Measurements from ENCODE around the gene MTCL1.

MTCL1 gene

GRCh38 chr18:8816816-8817215 lies 111.5 kb downstream of the MTCL1 start:
- no peak for DNase-seq

- no peak for DNase-seq
These were observed 113.6 kb downstream of the MTCL1 start for GRCh38 chr18:8818982-8819381.

- no peak for DNase-seq
These were observed 115.2 kb downstream of the MTCL1 start for GRCh38 chr18:8820396-8821082.

- no peak for DNase-seq
These were observed 115.7 kb downstream of the MTCL1 start for GRCh38 chr18:8821083-8821465.

GRCh38 chr18:8821531-8821930 lies 116.2 kb downstream of the MTCL1 start:
- no peak for DNase-seq

- DNase-seq, result no peak
These were observed 117.3 kb downstream of the MTCL1 start for GRCh38 chr18:8822643-8823042.

- DNase-seq, result no peak
These were observed 118.2 kb downstream of the MTCL1 start for GRCh38 chr18:8823530-8823929.

GRCh38 chr18:8824846-8825245 lies 119.5 kb downstream of the MTCL1 start:
- no peak for DNase-seq

- DNase-seq, result no peak
These were observed 119.9 kb downstream of the MTCL1 start for GRCh38 chr18:8825273-8825672.

- DNase-seq, result no peak
These were observed 120.5 kb downstream of the MTCL1 start for GRCh38 chr18:8825729-8826375.

GRCh38 chr18:8826514-8826913 lies 121.2 kb downstream of the MTCL1 start:
- DNase-seq, result no peak

- DNase-seq, result no peak
These were observed 121.6 kb downstream of the MTCL1 start for GRCh38 chr18:8826971-8827370.

- DNase-seq, result no peak
These were observed 122.9 kb downstream of the MTCL1 start for GRCh38 chr18:8828300-8828699.

GRCh38 chr18:8828798-8829197 lies 123.4 kb downstream of the MTCL1 start:
- DNase-seq, result no peak

- no peak for DNase-seq
These were observed 125.0 kb downstream of the MTCL1 start for GRCh38 chr18:8830067-8831060.

GRCh38 chr18:8831112-8831511 lies 125.8 kb downstream of the MTCL1 start:
- DNase-seq, result no peak

GRCh38 chr18:8831531-8831930 lies 126.2 kb downstream of the MTCL1 start:
- no peak for DNase-seq

GRCh38 chr18:8833480-8833879 lies 128.1 kb downstream of the MTCL1 start:
- DNase-seq, result no peak

GRCh38 chr18:8834881-8835280 lies 129.5 kb downstream of the MTCL1 start:
- DNase-seq, result no peak

GRCh38 chr18:8835521-8835953 lies 130.2 kb downstream of the MTCL1 start:
- DNase-seq, result no peak

GRCh38 chr18:8839281-8839680 lies 133.9 kb downstream of the MTCL1 start:
- no peak for DNase-seq

- no peak for DNase-seq
These were observed 136.6 kb downstream of the MTCL1 start for GRCh38 chr18:8841781-8842485.

- DNase-seq, result no peak
These were observed 137.2 kb downstream of the MTCL1 start for GRCh38 chr18:8842506-8842905.
